ENCODE results near the gene ICOS. TPM values are rescaled to one million over a fixed set of nuclear protein-coding genes. Genes with fewer than 3 reads are reported as not detected.

Gene ICOS
- total and polyA plus RNA-seq, 2 of the 4 experiments (the other 2 are of a cell fraction) = not detected

DNA sequence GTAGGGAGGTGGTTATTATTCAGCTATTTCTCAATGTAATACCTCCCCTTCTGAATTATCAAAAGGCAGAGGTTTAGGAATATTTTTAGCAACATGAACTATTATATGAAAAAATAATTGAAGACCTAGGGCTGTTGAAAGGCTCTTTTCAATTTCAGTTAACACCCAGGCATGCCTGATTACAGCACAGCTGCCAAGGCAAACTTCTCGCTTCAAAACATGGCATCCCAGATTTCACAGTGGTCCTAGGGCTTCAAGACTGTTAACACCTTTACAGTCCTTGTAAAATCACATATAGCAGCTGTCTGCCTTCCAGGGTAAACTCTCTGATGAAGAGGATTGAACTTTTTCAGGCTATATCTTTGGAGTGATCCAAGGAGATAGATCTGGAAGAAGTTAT lies 45.8 kb upstream of the ICOS start:
- no peak overlapping the region for H4K91ac ChIP-seq (ENCODE audit: insufficient read depth, low read depth, low read length)
- H3K4me1 ChIP-seq (ENCODE audit: control insufficient read depth, insufficient read depth, low read length) = no peaks in the 10 kb centered on the region
- no peak overlapping the region for H3K4ac ChIP-seq (ENCODE audit: low read depth, low read length)
- H3K36me3 ChIP-seq (ENCODE audit: control insufficient read depth, insufficient read depth, low read length) = no peaks in the 10 kb centered on the region
- H2AK9ac ChIP-seq (replicated peaks; ENCODE audit: low read depth, low read length, poor library complexity) = no peak overlapping the region
- ATAC-seq (ENCODE audit: low read depth) = no peak
- no peak overlapping the region for H2BK120ac ChIP-seq (ENCODE audit: low read depth, low read length)
- no peak overlapping the region for H3K14ac ChIP-seq (replicated peaks; ENCODE audit: low read depth, low read length)
- CTCF ChIA-PET = no interaction called here
- H3K4me3 ChIP-seq (ENCODE audit: insufficient read depth, low read depth, low read length) = no peak overlapping the region
- BruUV-seq (replicated peaks) = no TSS peak
- TF ChIP-seq NFE2L2 (IDR thresholded peaks at IDR 0.05; ENCODE audit: low read depth, low read length) (no peak), POLR2A (IDR thresholded peaks at IDR 0.05; ENCODE audit: low read depth, low read length) (no peak), RFX5 (IDR thresholded peaks at IDR 0.05; ENCODE audit: low read depth, low read length) (no peak), MAFK (IDR thresholded peaks at IDR 0.05; ENCODE audit: low read depth, low read length) (no peak), RCOR1 (IDR thresholded peaks at IDR 0.05; ENCODE audit: insufficient replicate concordance, low read length) (no peak), USF2 (IDR thresholded peaks at IDR 0.05; ENCODE audit: low read depth, low read length) (no peak), SMC3 (IDR thresholded peaks at IDR 0.05; ENCODE audit: low read depth, low read length) (no peak), RAD21 (IDR thresholded peaks at IDR 0.05; ENCODE audit: low read length) (no peak), ELK1 (IDR thresholded peaks at IDR 0.05; ENCODE audit: borderline replicate concordance, low read depth, low read length) (no peak), CEBPB (IDR thresholded peaks at IDR 0.05; ENCODE audit: low read depth, low read length) (no peak), CHD1 (IDR thresholded peaks at IDR 0.05; ENCODE audit: low read depth, low read length) (no peak), BHLHE40 (IDR thresholded peaks at IDR 0.05; ENCODE audit: low read depth, low read length) (no peak)
- no peak overlapping the region for H3K18ac ChIP-seq (ENCODE audit: low read depth, low read length)
- H2AK5ac ChIP-seq (ENCODE audit: low read depth, low read length) = no peak overlapping the region
- in situ Hi-C loops (cut with MboI; ENCODE audit: low sequenced_read_pairs) (no loop called here), dilution Hi-C loops (cut with HindIII; ENCODE audit: low sequenced_read_pairs, unreplicated experiment) (no loop called here), intact Hi-C loops (cut with micrococcal nuclease) (no loop called here)
- no peak overlapping the region for H2BK5ac ChIP-seq (ENCODE audit: low read depth, low read length, poor library complexity, severe bottlenecking)
- POLR2A ChIA-PET (ENCODE audit: unreplicated experiment) = no interaction called here
- H3K9me1 ChIP-seq (ENCODE audit: insufficient read depth, low read length) = no peaks in the 10 kb centered on the region
- no peak for DNase-seq
- no peaks in the 10 kb centered on the region for H4K20me1 ChIP-seq (ENCODE audit: insufficient read depth, low read length)
- H4K8ac ChIP-seq (ENCODE audit: low read depth in 2 of 2, low read length in 2 of 2) = no peak overlapping the region
- no peak overlapping the region for H2BK20ac ChIP-seq (ENCODE audit: low read depth, low read length)
- H3K27ac ChIP-seq (ENCODE audit: insufficient read depth, low read length) = no peak overlapping the region
- no peak overlapping the region for H4K5ac ChIP-seq (ENCODE audit: low read depth, low read length)
- no peak overlapping the region for H3K4me2 ChIP-seq (ENCODE audit: low read depth, low read length)
- no peak overlapping the region for H2BK15ac ChIP-seq (ENCODE audit: low read depth, low read length)
- no peak overlapping the region for H3K9ac ChIP-seq (ENCODE audit: low read depth, low read length)
- no peaks in the 10 kb centered on the region for H3K79me1 ChIP-seq (ENCODE audit: low read depth in 1 of 2, low read length in 2 of 2)
- WGBS, 2 experiments (ENCODE audit: extremely low coverage in 2 of 2, insufficient read length in 1 of 2) = no CpG with 5 or more reads among the region's 1 CpG
- peaks cover 11% of the 10 kb centered on the region for H3K27me3 ChIP-seq (ENCODE audit: control insufficient read depth, insufficient read depth, low read length)
- no peaks in the 10 kb centered on the region for H3K9me3 ChIP-seq (ENCODE audit: control insufficient read depth, insufficient read depth, low read length)
- no peak overlapping the region for H3K23ac ChIP-seq (ENCODE audit: low read depth, low read length)
- H2AFZ ChIP-seq (replicated peaks; ENCODE audit: low read length, poor library complexity) = no peak overlapping the region
- H3K56ac ChIP-seq (ENCODE audit: extremely low read depth, insufficient read depth, low read length) = no peak overlapping the region

Data from IMR-90 (cell line).